Stimulated activated CD4-positive, alpha-beta T cell treated with anti-CD3 and anti-CD28 coated beads, Interleukin-4, amount 100 ng/mL, for 4 hours (primary cell): ENCODE results near the gene IGFBP7.

ENCODE experiments used
- DNase-seq, 2 experiments: peaks; one replicate each; pipeline ENCODE4 v3.0.0-alpha.2; 2020

Gene IGFBP7

DNA sequence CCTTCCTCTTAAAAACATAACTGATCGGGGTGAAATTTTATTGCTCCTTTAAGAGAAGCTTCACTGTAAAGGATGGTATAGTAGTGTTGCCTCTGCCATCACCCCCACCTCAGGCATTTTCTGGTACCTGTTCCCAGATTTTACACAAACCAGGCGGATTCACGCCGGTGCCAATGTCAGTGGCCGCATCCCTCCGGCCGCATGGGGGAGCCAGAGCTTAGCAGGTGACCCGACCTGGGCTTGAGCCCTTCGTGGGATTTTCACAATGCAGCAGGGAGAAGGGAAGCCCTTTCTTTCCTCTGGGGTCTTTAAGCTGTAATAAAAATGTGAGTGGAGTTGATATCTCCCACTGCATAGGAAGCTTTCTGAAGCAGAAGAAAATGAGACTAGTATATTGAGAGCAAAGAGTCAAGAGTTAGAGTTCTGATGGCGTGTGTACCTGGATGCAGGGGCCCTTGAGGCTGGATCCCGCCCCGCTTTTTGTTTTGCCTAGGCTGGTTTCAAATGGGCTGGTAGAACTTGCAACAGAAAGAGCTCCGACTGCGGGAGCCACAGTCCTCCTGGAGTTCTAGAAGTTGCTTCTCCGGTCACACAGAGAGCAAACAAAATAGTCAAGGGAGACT lies 72.1 kb downstream of the IGFBP7 start:
- DNase-seq, result peak in 1 of 2 experiments; percentile 2

DNA sequence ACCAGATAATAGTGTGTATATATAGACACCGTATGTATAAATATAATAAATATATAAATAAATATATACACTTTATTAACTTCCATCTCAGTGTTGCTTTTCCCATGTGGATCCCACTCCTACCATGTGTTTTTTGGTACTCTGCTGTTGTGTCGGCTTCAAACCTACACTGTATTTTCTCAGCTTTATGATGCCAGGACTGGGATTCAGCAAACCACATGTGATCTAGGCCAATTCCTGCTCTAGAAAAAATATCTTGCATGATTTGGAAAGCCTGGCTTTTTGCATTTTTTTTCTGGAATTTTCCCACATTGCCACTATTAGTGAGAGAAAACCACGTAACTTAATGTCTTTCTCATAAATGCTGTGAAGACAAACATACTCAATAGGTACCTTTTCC lies 75.7 kb downstream of the IGFBP7 start:
- DNase-seq, result no peak

DNA sequence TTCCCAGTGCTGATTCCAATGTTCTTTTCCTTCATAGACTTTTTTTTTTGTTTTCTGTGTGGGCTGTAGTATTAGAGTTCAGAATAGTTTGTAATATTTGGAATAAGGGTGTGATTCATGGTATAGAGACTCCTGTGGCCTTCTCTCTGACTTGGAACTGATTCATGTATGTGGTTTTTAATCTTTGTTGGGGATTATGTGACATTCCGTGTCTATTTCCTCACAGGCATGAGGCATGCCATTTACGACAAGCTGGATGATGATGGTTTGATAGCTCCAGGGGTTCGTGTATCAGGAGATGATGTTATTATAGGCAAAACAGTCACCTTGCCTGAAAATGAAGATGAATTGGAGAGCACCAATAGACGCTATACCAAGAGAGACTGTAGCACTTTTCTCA lies 87.1 kb downstream of the IGFBP7 start:
- no peak for DNase-seq

GRCh38 chr4:57020467-57021101 lies 89.6 kb downstream of the IGFBP7 start:
- DNase-seq, result no peak

DNA sequence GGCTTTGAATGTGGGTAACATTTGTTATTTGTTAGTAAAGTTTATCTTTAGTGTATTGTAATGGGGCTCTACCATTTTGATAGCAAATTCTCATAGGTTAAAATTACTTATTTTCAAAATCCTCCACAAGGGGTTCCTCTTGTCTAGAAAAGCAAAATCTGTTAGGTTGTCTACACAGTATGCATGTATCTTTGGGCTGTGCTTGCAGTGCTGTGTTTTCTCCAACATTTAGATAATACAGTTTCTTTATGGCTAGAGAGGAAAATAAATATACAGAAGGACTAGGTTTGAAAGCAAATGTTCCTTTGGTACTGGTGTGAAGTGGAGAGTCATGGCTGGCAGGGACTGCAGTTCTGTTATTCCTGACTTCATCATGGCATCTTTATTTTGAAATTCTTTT lies 91.2 kb downstream of the IGFBP7 start:
- no peak for DNase-seq

DNA sequence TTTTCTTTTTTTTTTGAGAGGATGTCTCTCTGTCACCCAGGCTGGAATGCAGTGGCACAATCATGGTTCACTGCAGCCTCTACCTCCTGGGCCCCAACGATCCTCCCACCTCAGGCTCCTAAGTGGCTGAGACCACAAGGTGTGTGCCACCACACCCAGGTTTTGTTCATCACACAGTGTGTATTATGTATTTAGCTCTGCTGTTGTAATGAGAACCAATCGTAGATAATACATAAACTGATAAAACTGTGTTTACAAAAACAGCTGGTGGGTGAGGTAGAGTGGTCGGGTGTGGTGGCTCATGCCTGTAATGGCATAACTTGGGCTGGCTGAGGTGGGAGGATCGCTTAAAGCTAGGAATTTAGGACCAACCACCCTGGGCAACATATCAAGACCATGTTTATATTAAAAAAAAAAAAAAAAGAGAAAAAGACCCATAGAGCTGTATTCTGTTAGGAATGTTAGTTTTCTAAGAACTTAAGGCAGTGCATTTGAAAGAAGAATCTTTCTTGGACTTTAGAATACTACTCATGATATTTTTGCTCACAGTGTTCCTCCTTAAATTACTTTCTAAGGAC lies 96.6 kb downstream of the IGFBP7 start:
- no peak for DNase-seq

GRCh38 chr4:56999751-57000150 lies 110.4 kb downstream of the IGFBP7 start:
- no peak for DNase-seq

DNA sequence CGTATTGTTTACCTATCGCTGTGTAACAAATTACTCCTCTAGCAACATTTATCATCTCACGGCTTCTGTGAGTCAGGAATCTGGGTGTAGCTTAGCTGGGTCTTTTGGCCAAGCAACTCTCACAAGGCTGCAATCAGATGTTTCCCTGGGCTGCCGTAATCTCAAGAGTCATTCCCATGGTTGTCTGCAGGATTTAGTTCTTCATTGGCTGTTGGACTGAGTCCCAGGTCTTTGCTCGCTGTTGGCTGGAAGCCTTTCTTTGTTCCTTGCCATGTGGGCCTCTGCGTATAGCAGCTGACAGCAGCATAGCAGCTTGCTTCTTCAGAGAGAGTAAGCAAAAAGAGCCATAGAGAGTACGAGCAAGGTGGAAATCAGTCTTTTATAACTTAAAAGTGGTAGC lies 114.7 kb downstream of the IGFBP7 start:
- DNase-seq, result no peak

DNA sequence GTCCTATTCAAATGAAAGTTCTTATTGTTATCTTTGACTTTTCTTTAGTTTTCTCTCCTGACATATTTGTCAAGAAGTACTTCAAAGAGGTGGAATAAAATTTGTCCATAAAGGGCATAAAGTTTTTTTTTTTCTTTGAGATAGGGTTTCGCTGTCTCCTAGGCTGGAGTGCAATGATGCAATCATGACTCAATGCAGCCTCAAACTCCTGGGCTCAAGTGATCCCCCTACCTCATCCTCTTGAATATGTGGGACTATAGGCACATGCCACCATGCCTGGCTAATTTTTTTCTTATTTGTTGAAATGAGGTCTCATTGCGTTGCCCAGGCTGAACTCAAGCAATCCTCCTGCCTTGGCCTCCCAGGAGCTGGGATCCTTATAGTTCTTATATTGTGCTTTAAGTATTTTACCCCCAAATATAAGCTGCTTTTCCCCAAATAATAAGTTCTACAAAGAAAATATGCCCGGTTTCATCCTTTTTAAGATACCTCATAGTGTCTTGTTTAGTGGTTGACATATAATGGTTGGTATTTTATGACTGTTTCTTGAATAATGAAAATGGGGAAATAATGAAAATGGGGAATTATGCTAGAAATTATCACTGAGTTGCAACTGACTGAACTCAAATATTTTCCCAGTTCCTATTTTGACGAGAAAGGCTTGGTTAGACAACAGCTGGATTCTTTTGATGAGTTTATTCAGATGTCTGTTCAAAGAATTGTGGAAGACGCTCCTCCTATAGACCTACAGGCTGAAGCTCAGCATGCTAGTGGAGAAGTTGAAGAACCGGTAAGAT lies 119.9 kb downstream of the IGFBP7 start:
- no peak for DNase-seq

DNA sequence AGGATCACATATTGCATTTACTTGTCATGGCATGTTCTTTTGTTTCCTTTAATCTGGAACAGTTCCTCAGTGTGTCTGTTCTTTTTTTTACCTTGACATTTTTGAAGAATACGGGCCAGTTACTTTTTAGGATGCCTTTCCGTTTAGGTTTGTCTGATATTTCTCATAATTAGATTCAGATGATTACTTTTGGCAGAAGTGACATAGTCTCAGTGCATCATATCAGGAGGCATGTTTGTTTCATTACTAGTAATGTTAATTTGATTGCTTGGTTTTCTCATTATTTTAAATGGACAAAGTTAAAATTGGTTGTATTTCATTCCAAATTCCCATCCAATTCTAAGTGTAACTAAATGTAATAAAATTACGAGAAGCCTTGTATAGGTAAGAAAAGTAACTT lies 123.2 kb downstream of the IGFBP7 start:
- DNase-seq, result no peak

DNA sequence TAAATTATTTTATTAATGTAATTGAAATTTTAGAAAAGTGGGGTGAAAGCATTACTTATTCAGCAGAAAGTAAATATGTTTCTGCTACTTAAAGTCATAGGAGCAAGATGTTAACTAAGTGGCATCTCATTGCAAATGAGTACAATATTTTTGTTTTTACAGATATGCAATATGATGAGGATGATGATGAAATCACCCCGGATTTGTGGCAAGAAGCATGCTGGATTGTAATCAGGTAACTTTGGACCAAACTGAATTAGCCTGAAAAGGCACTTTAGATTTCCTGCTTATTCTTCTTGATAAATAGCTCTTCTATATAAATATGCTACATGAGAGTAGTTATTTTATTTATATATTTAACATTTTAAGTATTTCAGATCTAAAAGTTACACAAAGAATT lies 124.0 kb downstream of the IGFBP7 start:
- no peak for DNase-seq

DNA sequence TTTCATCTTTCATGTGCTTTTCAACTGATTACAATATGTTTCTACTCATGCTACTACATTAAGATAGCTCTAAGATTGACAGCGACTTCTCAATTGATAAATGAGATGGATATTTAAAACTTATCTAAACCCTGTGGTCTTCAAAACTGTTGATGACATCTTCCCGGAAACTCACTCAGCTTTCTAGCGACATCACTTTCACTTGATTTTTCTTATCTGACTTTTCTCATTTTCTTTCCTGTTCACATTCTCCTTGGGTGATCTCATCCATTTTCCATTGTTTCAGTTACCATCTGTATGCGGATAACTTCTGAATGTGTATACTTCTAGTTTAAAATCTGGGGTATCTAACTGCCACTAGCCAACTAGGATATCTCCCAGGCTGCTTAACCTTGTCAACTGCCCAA lies 128.4 kb downstream of the IGFBP7 start:
- DNase-seq, result no peak
